Erythroblast (primary cell): ENCODE results near the gene SBF2.

Source experiments
- GATA1 ChIP-seq: IDR thresholded peaks from 2 replicates; pipeline ENCODE4 v1.6.1; 2011; ENCODE audit warnings: low read depth, mild to moderate bottlenecking, control low read depth, low read length, moderate library complexity
- POLR2A ChIP-seq: IDR thresholded peaks from 2 replicates; pipeline ENCODE4 v1.6.1; 2011; ENCODE audit warnings: mild to moderate bottlenecking, low read length

DNA sequence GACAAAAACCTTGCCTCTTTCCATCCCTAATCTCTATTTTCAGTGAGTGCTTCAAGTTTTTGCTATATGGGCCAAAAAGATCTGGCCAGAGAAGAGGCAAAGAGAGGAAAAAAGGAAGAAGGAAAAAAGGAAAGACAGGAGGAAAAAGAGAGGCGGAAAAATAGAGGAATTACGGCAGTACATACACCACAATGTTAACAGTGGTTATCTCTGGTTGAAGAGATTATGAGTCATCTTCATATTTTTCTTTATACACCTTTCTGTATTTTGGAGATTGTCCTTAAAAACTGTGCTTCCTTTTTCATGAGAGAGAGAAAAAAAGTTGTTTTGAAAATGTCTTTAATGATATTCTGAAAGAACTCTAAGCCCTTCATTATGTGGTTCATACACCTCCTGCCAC, 133.7 kb downstream of the SBF2 start:
- no peak for TF ChIP-seq POLR2A
- TF ChIP-seq GATA1, result no peak
